ENCODE measurements around the gene NFATC3.
A peak's percentile ranks its signal among the peaks of the same experiment; 100 is the strongest.

The NFATC3 gene

GRCh38 chr16:68085259-68086071 lies at the start of gene NFATC3:
TSS of gene NFATC3 (plus strand) at chr16:68085370. CDS start at chr16:68085682, 312 bp downstream.
- DNase-seq, result peak; percentile 56 to 96

DNA sequence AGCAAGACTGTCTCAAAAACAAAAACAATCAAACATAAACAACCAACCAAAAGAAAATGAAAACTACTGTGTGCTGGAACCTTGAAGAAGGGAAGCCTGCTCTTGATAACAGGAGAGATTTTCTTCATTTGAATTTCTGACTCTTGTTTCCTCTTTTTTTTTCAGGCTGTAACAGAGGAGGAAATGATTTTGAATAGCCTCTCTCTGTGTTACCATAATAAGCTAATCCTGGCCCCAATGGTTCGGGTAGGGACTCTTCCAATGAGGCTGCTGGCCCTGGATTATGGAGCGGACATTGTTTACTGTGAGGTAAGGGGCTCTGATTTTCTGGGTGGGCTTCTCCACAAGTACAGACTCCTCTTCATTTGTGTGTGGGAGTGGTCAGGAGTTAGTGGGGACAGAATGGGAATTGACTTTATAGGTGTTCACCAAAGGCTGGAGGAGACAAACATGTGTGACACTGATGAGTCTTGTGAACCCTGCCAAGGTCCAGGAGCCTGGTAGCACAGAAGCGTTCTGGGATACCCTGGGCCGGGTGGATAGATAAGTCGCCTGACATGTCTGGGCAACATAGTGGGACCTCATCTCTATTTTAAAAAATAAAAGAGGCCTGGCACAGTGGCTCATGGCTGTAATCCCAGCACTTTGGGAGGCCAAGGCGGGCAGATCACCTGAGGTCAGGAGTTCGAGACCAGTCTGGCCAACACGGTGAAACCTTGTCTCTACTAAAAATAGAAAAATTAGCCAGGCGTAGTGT lies 47.2 kb upstream of the NFATC3 start:
- no peak for DNase-seq

DNA sequence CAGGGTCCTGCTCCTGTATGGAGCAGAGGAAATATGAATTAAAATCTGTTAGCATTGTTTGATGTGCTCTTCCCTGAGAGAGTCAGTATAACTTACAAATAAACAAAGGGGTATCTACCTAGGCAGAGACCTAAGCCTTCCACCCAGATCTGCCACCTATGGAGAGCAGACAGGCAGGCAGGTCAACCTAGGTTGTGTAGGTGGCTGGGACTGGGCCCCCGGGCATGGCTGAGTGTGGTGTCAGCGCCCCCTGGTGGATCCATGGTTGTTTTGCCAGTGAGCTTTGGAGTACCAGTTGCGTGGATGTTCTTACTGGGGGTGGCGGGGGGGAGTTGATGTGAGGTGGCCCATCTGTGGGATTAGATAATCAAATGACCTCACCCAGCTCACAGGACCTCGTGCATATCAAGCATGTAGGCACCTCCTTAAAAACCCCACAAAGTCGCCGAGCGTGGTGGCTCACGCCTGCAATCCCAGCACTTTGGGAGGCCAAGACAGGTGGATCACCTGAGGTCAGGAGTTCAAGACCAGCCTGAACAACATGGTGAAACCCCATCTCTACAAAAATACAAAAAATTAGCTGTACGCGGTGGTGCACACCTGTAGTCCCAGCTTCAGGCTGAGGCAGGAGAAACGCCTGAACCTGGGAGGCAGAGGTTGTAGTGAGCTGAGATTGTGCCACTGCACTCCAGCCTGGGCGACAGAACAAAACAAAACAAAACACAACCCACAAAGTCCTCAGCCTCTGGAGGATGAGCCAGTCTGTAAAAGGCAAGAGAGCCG lies 44.5 kb upstream of the NFATC3 start:
- DNase-seq, result peak; percentile 27 to 78

GRCh38 chr16:68041783-68042182 lies 43.4 kb upstream of the NFATC3 start:
- no peak for DNase-seq

- no peak for DNase-seq
These were observed 39.1 kb upstream of the NFATC3 start for GRCh38 chr16:68046106-68046505.

DNA sequence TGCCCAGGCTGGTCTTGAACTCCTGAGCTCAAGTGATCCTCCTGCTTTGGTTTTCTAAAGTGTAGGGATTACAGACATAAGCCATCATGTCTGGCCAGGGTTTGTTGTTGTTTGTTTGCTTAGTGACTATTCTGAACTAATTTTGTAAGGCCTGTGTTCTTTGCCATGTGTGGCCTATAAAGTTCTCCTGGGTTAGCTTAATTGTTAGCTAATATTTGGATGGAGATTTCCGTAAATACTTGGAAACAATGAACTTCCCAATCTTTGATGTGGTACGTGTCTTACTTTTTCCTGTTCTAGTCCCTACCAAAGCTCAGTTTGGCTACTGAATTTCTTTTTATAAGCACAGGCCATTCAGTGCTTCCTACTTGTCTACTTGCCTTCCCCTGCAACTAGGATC lies 37.2 kb upstream of the NFATC3 start:
- DNase-seq, result no peak

DNA sequence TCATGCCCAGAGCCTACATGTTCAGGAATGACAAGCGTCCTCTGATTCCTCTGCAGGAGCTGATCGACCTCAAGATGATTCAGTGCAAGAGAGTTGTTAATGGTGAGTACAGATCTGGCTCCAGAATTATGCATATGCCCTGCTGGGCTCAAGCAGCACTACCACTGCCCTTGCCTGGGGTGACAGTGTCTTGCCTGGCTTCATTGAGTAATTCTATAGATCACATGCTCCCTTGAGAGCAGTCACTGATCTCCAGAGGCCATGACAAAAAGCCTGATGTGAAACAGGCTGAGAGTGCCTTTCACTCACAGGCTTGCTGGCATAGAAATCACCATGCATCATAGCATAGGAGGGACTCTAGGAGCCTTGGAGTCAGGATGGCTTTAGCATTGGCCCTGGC lies 35.7 kb upstream of the NFATC3 start:
- no peak for DNase-seq

DNA sequence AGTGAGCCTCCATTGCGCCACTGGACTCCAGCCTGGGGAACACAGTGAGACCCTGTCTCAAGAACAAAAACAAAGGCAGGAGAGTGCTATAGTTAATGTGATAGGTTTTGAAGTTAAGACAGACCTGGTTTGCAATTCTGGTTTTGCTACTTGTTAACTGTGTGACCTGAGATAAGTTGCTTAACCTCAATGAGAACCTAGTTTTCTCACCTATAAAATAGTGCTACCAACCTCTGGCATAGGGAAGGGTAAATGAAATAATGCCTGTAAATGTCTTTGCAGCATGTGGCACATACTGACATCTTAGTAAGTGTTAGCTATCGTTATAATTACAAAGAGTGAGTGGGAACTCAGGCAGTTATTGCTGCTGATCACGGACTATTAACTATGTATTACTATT lies 29.8 kb upstream of the NFATC3 start:
- no peak for DNase-seq

DNA sequence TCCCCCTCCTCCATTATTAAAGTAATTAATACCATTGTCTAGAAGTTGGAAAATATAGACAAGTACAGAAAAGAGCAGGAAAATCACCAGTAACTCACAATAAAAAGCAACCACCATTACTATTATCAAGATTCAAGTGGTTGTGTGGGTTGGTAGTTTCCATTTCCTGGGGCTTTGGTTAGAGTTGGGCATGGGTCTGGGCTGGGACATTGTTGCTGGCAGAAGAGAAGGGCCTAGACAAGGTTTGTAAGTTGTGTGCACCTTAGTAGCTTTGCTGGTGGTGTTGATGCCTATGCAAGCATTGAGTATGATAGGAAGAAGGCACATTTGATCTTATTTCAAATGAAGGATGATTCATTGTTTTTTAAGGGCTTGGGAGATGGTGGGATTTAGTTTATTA lies 25.4 kb upstream of the NFATC3 start:
- DNase-seq, result no peak

DNA sequence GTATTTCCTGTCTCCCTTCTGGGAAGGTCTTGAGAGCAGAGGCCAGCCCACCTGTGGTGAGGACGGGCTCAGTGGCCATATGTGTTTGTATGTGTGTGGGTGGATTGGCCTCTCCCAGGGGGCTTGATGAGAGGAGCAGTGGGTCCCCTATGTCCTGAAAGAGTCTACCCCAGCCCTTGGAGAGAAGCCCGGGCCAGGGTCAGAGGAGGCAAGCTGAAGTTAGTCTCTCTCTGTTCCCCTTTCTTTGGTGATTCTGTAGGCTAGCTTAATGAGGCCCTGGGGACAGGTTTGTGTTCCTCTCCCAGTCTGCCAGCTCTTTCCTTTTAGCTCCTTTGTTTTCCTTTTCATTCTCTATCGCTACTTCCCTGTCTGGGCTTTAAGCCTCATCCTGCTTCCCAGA lies 23.8 kb upstream of the NFATC3 start:
- no peak for DNase-seq

DNA sequence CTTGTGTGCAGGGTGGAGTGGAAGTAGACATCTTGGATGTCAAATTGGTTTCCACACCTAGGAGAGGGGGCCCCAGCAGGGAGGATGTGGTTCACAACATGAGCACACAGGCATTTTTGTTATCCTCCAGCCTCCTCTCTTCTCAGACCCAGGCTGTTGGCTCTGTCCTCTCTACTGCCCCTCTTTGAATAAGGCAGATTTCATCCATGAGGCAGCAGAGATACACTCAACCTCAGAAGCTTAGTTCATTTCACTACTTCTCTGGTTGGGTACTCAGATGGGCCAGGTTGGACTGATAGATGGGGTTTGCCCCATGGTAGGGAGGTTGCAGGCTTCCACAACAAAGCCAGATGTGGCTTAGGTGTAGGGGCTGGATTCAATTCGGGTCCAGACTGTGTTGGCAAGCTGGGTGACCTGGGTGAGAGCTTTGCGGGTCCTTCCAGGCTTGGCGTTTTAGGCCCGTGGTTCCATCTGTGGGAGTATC lies 22.2 kb upstream of the NFATC3 start:
- DNase-seq, result no peak

GRCh38 chr16:68064791-68065365 lies 20.3 kb upstream of the NFATC3 start:
- peak; percentile 5 to 69 for DNase-seq

- no peak for DNase-seq
These were observed 19.4 kb upstream of the NFATC3 start for GRCh38 chr16:68065716-68066305.

DNA sequence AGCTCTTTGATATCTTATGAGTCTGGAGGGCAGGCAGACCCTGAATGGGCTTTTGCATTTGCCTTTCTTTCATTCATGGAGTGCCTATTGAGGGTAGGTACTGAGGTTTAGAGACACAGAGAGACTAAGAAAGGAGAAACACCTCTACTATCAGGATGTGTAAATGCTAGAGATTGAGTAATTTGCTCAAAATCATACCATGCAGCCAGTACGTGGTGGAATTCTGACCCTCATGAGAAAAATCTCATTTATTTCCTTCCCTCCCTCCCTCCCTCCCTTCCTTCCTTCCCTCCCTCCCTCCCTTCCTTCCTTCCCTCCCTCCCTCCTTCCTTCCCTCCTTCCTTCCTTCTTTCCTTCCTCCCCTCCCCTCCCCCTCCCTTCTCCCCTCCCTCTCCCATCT lies 18.4 kb upstream of the NFATC3 start:
- no peak for DNase-seq

DNA sequence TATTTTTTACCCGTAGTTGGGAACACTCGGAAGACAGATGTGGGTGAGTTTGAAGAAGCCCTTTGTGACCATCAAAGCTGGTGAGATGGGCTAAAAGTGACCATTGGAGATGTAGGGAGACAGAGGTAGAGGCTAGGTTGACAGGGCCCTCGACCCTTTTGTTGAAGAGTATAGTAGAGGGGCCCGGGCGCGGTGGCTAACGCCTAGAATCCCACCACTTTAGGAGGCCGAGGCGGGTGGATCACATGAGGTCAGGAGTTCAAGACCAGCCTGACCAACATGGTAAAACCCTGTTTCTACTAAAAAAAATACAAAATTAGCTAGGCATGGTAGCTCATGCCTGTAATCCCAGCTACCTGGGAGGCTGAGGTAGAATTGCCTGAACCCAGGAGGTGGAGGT lies 16.2 kb upstream of the NFATC3 start:
- DNase-seq, result no peak

DNA sequence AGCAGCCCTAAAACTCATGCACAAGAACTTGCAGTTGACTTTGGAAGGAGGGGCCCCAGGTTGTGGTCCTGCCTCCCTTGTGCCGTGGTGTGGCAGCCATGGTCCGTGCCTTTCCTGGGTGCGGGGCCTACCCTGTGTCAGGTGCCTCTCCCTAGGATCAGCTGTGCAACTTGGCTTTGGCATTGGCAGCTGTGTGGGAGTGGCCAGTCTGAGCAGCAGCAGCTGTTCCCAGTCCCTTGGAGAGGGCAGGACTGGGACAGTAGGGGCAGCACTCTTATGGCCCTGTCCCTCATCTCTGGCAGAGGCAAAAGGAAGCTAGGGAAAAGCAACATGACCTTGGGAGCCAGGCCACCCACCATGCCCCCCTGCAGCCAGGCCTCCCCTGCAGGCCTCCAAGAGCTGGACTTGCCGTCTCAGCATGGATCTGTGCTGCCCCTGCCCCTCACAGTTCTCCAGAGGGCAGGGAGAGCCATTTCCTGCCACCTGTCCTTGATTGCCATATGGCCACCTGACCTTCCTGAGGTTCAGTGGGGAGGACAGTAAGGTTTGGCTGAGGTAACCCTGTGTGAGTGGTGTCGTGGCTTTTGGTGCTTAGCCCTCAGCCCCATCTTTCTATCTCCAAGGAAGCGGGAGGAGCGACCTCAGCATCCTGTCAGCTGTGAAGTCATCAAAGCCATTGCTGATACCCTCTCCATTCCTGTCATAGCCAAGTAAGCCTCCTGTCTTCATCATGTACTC lies 15.5 kb upstream of the NFATC3 start:
- no peak for DNase-seq

GRCh38 chr16:68070249-68070730 lies 14.9 kb upstream of the NFATC3 start:
- no peak for DNase-seq

DNA sequence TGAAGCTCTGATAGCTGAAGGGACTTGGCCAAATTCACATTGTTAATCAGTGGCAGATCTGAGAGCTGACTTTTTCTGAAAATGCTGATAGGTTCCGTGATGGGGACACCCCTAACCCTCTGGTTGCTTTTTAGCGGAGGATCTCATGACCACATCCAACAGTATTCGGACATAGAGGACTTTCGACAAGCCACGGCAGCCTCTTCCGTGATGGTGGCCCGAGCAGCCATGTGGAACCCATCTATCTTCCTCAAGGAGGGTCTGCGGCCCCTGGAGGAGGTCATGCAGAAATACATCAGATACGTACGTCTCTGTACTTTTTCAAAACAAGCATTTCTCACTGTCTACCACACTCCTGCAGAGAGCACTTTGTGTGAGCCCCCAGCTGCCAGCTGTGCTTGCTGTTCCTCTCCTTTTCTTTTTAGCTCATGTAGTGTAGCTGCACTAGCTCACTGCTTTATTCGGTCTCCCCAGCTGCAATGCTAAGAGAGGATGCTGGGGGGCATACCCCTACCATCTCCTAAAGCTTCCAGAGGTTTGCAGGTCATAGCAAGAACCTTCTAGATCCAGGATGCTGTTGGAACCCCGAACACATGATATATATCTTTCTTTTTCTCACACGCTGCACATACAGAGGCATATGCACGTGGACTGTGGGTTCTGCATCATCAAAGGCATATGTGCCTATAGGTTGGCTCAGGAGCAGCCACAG lies 14.2 kb upstream of the NFATC3 start:
- DNase-seq, result no peak

DNA sequence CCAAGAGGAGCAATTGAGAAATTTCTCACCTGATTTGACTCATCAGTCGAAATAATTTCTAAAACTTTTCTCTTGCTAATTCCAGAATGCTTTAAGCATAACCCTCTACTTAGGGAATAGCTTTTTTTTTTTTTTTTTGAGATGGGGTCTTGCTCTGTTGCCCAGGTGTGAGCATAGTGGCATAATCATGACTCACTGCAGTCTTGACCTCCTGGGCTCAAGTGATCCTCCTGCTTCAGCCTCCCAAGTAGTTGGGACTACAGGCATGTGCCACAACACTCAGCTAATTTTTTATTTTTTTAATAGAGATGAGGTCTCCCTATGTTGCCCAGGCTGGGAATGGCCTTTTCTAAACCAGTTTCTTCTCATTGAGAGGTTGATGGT lies 13.7 kb upstream of the NFATC3 start:
- DNase-seq, result no peak

- DNase-seq, result no peak
These were observed 13.0 kb upstream of the NFATC3 start for GRCh38 chr16:68072038-68072695.

Data from NCI-H526 (cell line).